Measurements from ENCODE around the gene AK3. TPM values are rescaled to one million over a fixed set of nuclear protein-coding genes. Genes with fewer than 3 reads are reported as not detected.

The AK3 gene
- total RNA-seq, 1 experiment from 2014 or later: 61.0 TPM

DNA sequence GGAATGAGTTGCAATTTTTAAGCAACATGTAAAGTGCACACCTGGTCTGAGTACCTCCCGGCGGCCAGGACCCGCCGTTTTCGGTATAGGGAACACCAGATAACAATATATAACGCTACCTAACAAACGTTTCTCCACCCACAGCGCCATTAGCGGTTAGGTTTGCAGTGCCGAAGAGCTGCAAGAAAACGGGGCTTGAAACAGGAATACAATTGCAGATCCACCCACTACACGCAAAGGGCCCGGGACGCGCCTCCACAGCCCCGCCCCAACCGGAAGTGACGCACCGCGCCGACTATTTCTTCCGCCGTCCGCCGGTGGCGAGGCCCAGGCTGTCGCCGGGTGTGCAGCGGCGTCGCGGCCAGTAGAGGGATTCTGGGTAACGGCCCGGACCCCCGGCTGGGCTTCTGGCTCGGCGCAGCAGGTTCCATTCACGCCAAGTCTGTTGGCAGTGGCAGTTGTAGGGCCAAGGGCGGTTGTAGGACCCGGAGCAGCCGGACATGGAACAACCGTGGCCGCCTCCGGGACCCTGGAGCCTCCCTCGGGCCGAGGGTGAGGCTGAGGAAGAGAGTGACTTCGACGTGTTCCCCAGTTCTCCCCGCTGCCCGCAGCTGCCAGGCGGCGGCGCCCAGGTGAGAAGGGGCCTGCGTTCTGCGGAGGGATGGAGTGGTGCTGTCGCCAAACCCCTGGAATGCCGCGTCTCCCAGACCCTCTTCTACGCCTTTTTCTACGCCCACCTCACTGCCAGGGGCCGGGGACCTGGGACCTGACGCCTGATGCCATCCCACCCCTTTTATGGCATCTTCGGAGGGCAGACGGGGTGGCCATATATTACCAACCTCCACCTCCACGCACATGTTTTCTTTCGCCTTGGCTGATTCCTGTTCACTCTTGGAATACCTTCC, 61.5 kb downstream of the AK3 start, which contains the start of gene CDC37L1:
TSS of gene CDC37L1 (plus strand) at position 302 of the 905 bp plus-strand sequence. CDS start at position 501, 199 bp downstream.
- DNase-seq (ENCODE audit: unreplicated experiment): peak; percentile 94
- POLR2A ChIA-PET: interaction anchor here (0.5 to 1.4 kb wide), 19 partner anchors 9 to 1836 kb away, joined by 3 to 42 read pairs (median 4); partner anchors contain the start of genes AK3, JAK2, PLPP6 and PUM3
- no peaks in the 10 kb centered on the region for H3K27me3 Mint-ChIP-seq (ENCODE audit: insufficient read depth, unreplicated experiment)
- no peak within 1 kb of the TSS for H3K4me3 Mint-ChIP-seq (ENCODE audit: unreplicated experiment)
- no peak within 1 kb of the TSS for H3K27ac Mint-ChIP-seq (ENCODE audit: low read depth, unreplicated experiment)
- peaks cover 12% of the 10 kb centered on the region for H3K36me3 Mint-ChIP-seq (ENCODE audit: insufficient read depth, unreplicated experiment)
- CTCF ChIA-PET: no interaction called here
- TF ChIP-seq CTCF (IDR thresholded peaks at IDR 0.05; ENCODE audit: unreplicated experiment): peak; percentile 57
- peaks cover 22% of the 10 kb centered on the region for H3K4me1 Mint-ChIP-seq (ENCODE audit: insufficient read depth, unreplicated experiment)
- H3K9me3 Mint-ChIP-seq (ENCODE audit: unreplicated experiment): peaks cover 6% of the 10 kb centered on the region
- intact Hi-C loops (cut with micrococcal nuclease): loop anchor here (1.0 to 2.0 kb wide), 2 partner anchors 17 to 64 kb away; partner anchors contain the start of gene PLPP6
- BruUV-seq (replicated peaks): no TSS peak

GRCh38 chr9:4678679-4679267, 62.2 kb downstream of the AK3 start:
- TF ChIP-seq CTCF (IDR thresholded peaks at IDR 0.05; ENCODE audit: unreplicated experiment): no peak
- intact Hi-C loops (cut with micrococcal nuclease): loop anchor here (1.0 to 2.0 kb wide), 2 partner anchors 16 to 65 kb away; partner anchors contain the start of gene PLPP6
- Mint-ChIP-seq H3K4me1 (ENCODE audit: insufficient read depth, unreplicated experiment) (peaks cover 22% of the 10 kb centered on the region), H3K36me3 (ENCODE audit: insufficient read depth, unreplicated experiment) (peaks cover 11% of the 10 kb centered on the region), H3K27ac (ENCODE audit: low read depth, unreplicated experiment) (no peak overlapping the region), H3K27me3 (ENCODE audit: insufficient read depth, unreplicated experiment) (no peaks in the 10 kb centered on the region), H3K4me3 (ENCODE audit: unreplicated experiment) (no peak overlapping the region), H3K9me3 (ENCODE audit: unreplicated experiment) (peaks cover 6% of the 10 kb centered on the region)
- DNase-seq (ENCODE audit: unreplicated experiment): peak; percentile 37
- TSS peak; percentile 95 for BruUV-seq (replicated peaks)
- CTCF ChIA-PET: interaction anchor here (2.5 kb wide), 1 partner anchor 13 kb away, joined by 15 read pairs; the partner anchor contains the start of gene SPATA6L
- POLR2A ChIA-PET: interaction anchor here (0.5 to 1.4 kb wide), 18 partner anchors 9 to 1836 kb away, joined by 3 to 42 read pairs (median 4); partner anchors contain the start of genes AK3, JAK2, PLPP6 and PUM3

- intact Hi-C loops (cut with micrococcal nuclease): no loop called here
- no peak for DNase-seq (ENCODE audit: unreplicated experiment)
- POLR2A ChIA-PET: interaction anchor here (0.6 to 1.4 kb wide), 7 partner anchors 12 to 1834 kb away, joined by 3 to 8 read pairs (median 4); partner anchors contain the start of genes AK3, PLPP6 and SPATA6L
- H3K4me3 Mint-ChIP-seq (ENCODE audit: unreplicated experiment): no peak overlapping the region
- BruUV-seq (replicated peaks): no TSS peak
- no peaks in the 10 kb centered on the region for H3K27me3 Mint-ChIP-seq (ENCODE audit: insufficient read depth, unreplicated experiment)
- no peak for TF ChIP-seq CTCF (IDR thresholded peaks at IDR 0.05; ENCODE audit: unreplicated experiment)
- CTCF ChIA-PET: interaction anchor here (2.5 to 2.9 kb wide), 2 partner anchors 12 to 15 kb away, joined by 10 to 15 read pairs; partner anchors contain the start of genes PLPP6 and SPATA6L
- peaks cover 9% of the 10 kb centered on the region for H3K36me3 Mint-ChIP-seq (ENCODE audit: insufficient read depth, unreplicated experiment)
- H3K4me1 Mint-ChIP-seq (ENCODE audit: insufficient read depth, unreplicated experiment): peaks cover 14% of the 10 kb centered on the region
- H3K27ac Mint-ChIP-seq (ENCODE audit: low read depth, unreplicated experiment): no peak overlapping the region
- peaks cover 6% of the 10 kb centered on the region for H3K9me3 Mint-ChIP-seq (ENCODE audit: unreplicated experiment)
Observed at GRCh38 chr9:4677392-4677791, 63.6 kb downstream of the AK3 start.
